ENCODE data around the gene FRMD4A.

DNA sequence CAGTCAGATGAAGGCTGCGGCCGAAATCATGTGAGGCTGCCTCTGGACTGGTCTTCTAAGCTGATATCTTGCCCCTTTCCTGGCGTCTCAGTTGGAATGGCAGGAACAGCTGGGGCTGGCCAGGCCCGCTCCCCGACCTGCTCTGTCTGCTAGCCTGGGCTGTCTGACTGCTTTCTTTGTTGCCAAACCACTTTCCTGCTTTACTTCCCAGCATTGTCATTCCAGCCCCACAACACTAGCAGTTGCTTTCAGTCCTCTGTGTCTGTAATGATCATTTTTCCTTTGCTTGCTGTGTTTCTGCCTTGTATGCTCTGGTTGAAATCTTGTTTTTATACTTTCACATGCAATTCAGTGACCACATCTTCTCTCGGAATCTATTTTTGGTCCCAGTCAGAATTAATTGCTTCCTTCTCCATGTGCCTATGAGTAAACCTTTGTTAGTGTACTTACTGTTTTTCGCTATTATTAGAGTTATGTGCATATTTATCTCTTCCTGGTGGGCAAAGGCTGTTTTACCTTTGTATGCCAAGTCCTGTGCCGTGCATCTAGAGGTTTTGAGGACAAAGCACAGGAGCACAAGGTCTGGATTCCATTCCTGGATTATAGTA lies 722.4 kb downstream of the FRMD4A start:
- TF ChIP-seq EP300 (IDR thresholded peaks at IDR 0.05; ENCODE audit: borderline replicate concordance in 1 of 2, low read depth in 1 of 2, low read length in 1 of 2) (no peak), RAD21 (IDR thresholded peaks at IDR 0.05; ENCODE audit: low read length) (no peak), JUND (IDR thresholded peaks at IDR 0.05) (no peak), GATA2 (CRISPR knock-in tag; IDR thresholded peaks at IDR 0.05) (no peak), SIN3A (IDR thresholded peaks at IDR 0.05; ENCODE audit: borderline replicate concordance, low read depth, low read length) (no peak), POLR2AphosphoS5 (IDR thresholded peaks at IDR 0.05; ENCODE audit: low read depth, low read length) (no peak), RXRA (IDR thresholded peaks at IDR 0.05; ENCODE audit: borderline replicate concordance, low read depth) (no peak), TCF12 (IDR thresholded peaks at IDR 0.05) (no peak), SMC3 (IDR thresholded peaks at IDR 0.05; ENCODE audit: low read depth, low read length) (no peak), NRF1 (IDR thresholded peaks at IDR 0.05; ENCODE audit: low read depth, low read length) (no peak)
- TF ChIP-seq, protein P1, sequence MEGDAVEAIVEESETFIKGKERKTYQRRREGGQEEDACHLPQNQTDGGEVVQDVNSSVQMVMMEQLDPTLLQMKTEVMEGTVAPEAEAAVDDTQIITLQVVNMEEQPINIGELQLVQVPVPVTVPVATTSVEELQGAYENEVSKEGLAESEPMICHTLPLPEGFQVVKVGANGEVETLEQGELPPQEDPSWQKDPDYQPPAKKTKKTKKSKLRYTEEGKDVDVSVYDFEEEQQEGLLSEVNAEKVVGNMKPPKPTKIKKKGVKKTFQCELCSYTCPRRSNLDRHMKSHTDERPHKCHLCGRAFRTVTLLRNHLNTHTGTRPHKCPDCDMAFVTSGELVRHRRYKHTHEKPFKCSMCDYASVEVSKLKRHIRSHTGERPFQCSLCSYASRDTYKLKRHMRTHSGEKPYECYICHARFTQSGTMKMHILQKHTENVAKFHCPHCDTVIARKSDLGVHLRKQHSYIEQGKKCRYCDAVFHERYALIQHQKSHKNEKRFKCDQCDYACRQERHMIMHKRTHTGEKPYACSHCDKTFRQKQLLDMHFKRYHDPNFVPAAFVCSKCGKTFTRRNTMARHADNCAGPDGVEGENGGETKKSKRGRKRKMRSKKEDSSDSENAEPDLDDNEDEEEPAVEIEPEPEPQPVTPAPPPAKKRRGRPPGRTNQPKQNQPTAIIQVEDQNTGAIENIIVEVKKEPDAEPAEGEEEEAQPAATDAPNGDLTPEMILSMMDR (IDR thresholded peaks at IDR 0.05), result no peak
- TF ChIP-seq, protein P2, sequence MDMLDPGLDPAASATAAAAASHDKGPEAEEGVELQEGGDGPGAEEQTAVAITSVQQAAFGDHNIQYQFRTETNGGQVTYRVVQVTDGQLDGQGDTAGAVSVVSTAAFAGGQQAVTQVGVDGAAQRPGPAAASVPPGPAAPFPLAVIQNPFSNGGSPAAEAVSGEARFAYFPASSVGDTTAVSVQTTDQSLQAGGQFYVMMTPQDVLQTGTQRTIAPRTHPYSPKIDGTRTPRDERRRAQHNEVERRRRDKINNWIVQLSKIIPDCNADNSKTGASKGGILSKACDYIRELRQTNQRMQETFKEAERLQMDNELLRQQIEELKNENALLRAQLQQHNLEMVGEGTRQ (IDR thresholded peaks at IDR 0.05; ENCODE audit: borderline replicate concordance, low read depth, low read length), result no peak
- TF ChIP-seq, protein P3, sequence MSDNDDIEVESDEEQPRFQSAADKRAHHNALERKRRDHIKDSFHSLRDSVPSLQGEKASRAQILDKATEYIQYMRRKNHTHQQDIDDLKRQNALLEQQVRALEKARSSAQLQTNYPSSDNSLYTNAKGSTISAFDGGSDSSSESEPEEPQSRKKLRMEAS (IDR thresholded peaks at IDR 0.05; ENCODE audit: low read depth), result no peak
- TF ChIP-seq, protein P4, sequence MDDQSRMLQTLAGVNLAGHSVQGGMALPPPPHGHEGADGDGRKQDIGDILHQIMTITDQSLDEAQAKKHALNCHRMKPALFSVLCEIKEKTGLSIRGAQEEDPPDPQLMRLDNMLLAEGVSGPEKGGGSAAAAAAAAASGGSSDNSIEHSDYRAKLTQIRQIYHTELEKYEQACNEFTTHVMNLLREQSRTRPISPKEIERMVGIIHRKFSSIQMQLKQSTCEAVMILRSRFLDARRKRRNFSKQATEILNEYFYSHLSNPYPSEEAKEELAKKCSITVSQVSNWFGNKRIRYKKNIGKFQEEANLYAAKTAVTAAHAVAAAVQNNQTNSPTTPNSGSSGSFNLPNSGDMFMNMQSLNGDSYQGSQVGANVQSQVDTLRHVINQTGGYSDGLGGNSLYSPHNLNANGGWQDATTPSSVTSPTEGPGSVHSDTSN (IDR thresholded peaks at IDR 0.05), result no peak
